Heart left ventricle (tissue), 13 donors: Measurements from ENCODE around the gene RADX.

ENCODE experiments used
- CTCF ChIP-seq, 12 donors: fragments of 200-600 bp; sonication (generic) in 4 of 12; IDR thresholded peaks; one replicate each; pipeline versions ENCODE4 v1.5.0 to v1.8.0; 2018 to 2022; ENCODE audit warnings: antibody characterized with exemption in 12 of 12, mild to moderate bottlenecking in 5 of 12
- POLR2A ChIP-seq, 2 donors: fragments of 450-650 bp; IDR thresholded peaks; one replicate each; pipeline ENCODE4 v1.6.1; 2017; ENCODE audit warnings: antibody characterized with exemption in 2 of 2, mild to moderate bottlenecking in 2 of 2, moderate library complexity in 2 of 2
- donor health status: ischemic (EF 13 %, LVEDD 7.1; RV severe dilation, severe dysfunction).
- donor health status: DM: no; HTN: yes; CAD: no.
- donor health status: DM: no; HTN: no; CAD: no.
- donor health status: ischemic (EF 25% LVEDD 6.9; RV normal size, moderate dysfunction).
- donor health status: ischemic (EF 25% LVEDD 5.7; RV mildly dilated, moderate dysfunction).
- donor health status: ischemic (EF 35%, LVEDD 5.7; RV mildly dilated, moderate dysfunction).
- donor health status: nonischemic (EF 11% LVEDD 7.7; RV severe dilation, severe dysfunction).
- donor health status: DM: yes; HTN: yes; CAD: no.
- donor health status: PGD.
- donor health status: ischemic (EF 29% LVEDD 5.4; RV normal size, mild dysfunction).
- donor health status: nonischemic (EF 23%, LVEDD 6.1; RV moderate dilation, normal function).

GRCh38 chrX:106611317-106611678 is 480 bp upstream of the RADX start:
- TF ChIP-seq CTCF (IDR thresholded peaks at IDR 0.05): no peak
- TF ChIP-seq POLR2A (IDR thresholded peaks at IDR 0.05): no peak
